Activated CD8-positive, alpha-beta memory T cell treated with anti-CD3 and anti-CD28 coated beads for 1 hour (primary cell): ENCODE results near the gene PHYH.
"Not testable (repeated sequence)": the region's sequence is repeated elsewhere in the genome, so short reads cannot be mapped to it uniquely, and the experiment has no call there.

Source experiments
- DNase-seq, 2 donors: peaks; one replicate each; pipeline ENCODE4 v3.0.0-alpha.2; 2020; ENCODE audit warnings: low read depth in 1 of 2; ENCODE audit errors: extremely low read depth in 1 of 2

The PHYH gene

DNA sequence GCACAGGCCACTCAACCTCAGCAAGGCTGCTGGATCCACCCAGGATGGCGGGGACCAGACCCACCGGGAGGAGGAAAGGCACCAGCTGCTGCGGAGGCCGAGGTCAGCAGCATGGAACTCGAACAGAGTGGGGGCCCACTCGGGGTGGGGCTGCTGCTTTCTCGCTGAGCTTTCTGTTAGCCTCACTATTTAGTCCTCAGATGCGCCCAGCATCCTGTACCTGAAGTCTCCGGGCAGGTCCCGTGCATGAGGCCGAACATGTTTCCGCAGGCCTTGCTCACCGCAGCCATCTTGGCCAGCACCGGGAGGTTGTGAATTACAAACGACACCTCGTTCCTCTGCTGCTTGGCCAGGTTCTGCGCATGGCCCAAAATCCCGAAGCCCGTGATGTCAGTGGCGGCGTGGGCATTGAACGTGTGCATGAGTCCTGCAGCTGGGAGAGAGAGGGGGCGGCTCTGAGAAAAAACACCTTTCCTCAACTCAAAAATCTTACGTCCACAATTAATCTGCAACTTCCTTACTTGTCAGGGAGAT, 22.8 kb upstream of the PHYH start:
- DNase-seq: no peak

DNA sequence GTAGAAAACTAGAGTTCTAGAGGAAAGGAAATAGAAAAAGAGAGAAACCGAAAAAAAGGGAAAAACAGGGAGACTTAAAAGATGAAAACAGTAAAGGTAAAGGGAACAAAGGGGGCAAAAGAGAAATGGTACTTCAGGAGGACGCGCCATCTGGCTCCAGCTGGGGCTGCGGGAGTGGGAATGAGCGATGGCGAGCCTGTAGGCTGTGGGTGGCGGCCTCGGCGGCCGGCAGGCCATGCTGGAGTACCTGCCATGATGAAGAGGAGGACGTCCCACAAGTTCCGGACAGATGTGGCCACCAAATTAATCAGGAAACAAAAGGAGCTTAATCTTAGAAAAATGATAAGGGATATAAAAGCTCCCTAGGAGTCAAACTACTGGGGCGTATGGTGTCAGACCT, 21.7 kb upstream of the PHYH start:
- DNase-seq: no peak

DNA sequence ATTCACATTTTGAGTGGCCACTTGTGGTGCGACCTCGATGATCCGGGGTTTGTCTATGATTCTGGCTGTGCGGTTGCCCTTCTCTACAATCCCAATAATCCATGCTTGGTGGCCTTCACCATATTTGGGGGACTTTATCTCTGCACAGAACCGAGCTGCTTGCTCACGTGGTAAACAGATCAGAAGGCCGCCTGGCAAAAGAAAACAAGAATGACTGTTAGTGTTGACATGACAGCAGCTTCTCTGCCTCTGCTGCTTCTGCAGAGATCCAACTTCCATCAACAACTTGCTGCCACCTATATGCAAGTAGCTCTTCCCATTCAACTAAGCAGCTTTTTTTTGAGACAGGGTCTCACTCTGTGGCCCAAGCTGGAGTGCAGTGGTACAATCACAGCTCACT, 19.3 kb upstream of the PHYH start:
- no peak for DNase-seq

DNA sequence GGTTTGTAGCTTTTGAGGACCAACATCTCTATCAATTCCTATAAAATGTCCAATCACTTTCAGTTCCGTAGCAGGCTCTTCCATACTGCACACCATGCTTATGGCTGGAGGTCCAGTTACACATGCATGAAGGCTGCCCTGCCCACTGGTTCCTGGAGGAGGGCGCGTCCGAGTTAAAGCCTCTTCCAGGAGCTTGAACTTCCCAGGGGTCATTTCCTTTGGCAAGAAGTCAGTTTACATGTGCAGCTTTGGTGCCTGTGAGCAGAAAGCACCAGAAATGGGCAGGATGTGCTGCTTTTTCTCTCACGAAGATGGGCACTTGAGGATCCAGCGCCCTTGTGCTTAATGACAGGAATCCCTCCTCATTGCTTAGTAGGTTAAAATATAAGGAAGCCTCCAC, 17.6 kb upstream of the PHYH start:
- DNase-seq: no peak

DNA sequence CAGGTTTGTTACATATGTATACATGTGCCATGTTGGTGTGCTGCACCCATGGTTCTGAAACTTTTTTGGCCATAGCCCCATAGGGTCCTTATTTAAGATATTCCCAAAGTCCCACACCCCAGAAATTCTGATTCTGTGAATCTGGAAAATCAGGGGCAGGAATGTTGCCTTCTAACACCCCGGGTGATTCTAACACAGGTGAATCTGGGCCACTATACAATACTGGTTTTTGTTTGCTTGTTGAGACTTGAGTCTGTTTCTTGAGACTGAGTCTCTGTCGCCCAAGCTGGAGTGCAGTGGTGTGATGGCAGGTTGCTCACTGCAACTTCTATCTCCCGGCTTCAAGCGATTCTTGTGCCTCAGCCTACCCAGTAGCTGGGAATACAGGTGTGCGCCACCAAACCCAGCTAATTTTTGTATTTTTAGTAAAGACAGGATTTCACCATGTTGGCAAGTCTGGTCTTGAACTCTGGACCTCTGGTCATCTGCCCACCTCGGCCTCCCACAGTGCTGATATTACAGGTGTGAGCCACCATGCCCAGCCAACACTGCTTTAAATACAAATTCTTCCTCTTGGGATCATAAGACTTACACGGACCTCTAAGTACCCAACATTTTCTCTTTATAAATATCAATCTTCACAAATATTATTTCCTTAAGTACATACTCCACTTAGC, 16.9 kb upstream of the PHYH start:
- DNase-seq: no peak

DNA sequence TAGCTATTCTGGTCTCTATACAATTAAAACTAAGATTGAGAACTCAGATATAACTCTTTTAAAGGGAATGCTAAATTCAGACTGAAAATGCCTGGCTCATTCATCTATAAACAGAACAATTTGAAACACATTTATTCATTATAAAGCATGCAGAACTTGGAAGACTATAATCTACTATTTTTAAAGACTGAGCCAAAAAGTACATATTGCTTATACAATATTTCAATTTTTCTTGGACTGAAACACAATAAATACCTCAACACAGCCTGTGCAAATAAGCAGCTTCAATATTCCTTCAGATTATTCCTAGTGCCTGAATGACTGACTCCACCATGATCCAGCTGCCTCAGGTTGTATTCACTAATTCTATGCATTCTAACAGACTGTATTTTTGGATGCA, 15.5 kb upstream of the PHYH start:
- no peak for DNase-seq

DNA sequence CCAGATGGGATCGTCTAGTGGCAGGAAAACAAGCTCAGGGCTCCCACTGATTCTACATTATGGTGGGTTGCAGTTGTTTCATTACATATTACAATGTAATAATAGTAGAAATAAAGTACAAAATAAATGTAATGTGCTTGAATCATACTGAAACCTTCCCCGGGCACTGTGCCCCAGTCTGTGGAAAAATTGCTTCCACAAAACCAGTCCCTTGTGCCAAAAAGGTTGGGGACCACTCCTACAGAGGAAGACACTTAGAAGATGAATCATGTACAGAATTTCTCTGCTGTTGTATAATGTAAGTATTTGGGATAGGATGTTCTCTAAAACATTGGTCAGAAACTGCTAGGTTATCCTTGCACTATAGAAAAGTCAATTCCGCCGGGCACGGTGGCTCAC, 11.3 kb upstream of the PHYH start:
- no peak for DNase-seq

DNA sequence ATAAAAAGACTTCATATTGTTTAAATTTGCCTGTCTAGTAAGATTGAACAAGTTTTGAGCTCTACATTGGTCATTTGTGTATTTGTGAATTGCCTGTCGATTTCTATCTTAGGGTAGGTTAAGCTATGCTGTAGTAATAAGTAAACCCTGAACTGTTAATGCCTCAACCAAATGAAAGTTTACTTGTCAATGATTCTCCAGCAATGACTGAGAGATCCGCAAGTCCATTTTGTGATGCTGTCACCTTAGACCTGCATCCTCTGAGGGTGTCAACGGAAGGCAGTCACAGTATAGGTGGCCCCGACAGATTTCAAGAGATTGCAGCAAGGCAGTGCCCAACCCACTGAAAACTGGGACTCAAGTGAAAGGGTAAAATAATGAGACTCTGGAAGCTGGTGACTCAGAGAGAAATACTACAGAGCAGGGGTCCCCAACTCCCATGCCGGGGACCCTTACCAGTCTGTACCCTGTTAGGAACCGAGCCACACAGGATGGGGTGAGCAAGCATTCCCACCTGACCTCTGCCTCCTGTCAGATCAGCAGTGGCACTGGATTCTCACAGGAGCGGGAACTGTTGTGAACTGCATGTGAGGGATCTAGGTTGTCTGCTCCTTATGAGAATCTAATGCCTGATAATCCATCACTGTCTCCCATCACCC, 10.8 kb upstream of the PHYH start:
- DNase-seq: no peak

DNA sequence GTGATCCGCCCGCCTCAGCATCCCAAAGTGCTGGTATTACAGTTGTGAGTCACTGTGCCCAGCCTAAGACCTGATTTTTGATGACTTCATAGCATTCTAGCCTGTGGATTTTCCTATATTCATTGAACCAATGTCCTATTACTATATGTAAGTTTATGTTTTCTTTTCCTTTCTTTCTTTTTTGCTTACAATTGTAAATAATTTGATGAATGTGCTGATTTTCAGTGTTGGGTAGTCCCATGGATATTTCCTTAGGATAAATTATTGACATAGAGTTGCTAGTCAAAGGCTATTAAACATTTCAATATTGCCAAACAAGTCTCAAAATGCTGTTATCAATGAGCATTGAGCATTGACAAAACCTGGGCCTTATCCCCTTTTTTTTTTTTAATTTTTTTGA, 9.9 kb upstream of the PHYH start:
- no peak for DNase-seq

DNA sequence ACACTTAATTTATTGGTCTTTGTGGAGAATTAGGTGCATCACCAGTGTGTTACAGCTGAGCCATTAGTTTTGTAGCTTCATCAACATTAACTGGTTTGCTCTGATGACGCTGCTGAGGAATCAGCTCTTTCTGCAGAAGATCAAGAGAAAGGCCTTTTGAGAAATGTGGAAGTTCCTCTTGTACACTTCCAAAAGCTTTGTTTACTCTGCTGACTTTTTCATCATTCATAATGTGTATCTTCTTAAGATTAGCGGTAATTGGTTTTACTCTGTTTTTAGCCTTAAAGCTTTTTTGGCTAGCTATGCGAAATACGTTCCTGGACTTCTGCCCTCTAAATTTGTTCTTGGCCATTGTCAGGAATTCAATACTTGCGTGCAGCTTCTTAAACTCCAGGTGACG, 8.2 kb upstream of the PHYH start:
- no peak for DNase-seq

DNA sequence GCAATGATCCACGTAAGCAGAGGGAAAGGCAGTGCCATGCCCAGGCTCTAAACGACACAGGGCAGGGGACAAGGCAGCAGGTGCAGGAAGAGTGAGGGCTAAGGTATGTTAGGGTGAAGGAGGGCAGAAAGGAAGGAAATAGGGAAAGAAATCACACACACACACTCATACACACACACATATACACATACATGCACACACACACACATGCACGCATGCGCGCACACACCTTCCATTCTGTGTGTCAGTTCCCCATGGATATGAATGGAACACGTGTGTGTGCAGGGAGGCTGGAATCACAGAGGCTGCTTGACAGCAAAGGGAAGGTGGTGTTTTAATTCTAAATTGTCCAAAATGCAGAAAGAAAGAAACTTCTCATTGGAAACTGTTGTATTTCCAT, 6.2 kb upstream of the PHYH start:
- DNase-seq: no peak

DNA sequence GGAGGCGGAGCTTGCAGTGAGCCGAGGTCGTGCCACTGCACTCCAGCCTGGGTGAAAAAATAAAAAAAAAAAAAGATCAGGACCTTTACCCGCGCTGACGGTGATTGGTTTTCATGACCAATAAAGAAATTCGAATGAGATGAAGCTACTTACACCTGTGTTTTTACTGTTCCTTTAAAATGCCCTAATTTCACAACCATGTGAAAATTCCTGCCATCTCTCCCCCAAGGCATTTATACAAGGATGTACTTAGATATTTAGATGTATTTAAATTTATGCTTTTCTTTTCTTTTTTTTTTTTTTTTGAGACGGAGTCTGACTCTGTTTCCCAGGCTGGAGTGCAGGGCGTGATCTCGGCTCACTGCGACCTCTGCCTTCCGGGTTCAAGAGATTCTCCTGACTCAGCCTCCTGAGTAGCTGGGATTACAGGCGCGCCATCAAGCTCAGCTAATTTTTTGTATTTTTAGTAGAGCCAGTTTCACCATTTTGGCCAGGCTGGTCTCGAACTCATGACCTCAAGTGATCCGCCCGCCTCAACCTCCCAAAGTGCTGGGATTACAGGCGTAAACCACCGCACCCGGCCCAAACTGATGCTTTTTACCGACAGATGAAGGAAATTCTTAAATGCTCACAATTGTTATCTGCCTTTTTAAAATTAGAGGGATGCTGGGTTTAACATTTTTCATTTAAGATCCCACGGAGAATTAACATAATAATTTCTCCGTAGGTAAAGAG, 3.1 kb upstream of the PHYH start:
- DNase-seq: no peak

DNA sequence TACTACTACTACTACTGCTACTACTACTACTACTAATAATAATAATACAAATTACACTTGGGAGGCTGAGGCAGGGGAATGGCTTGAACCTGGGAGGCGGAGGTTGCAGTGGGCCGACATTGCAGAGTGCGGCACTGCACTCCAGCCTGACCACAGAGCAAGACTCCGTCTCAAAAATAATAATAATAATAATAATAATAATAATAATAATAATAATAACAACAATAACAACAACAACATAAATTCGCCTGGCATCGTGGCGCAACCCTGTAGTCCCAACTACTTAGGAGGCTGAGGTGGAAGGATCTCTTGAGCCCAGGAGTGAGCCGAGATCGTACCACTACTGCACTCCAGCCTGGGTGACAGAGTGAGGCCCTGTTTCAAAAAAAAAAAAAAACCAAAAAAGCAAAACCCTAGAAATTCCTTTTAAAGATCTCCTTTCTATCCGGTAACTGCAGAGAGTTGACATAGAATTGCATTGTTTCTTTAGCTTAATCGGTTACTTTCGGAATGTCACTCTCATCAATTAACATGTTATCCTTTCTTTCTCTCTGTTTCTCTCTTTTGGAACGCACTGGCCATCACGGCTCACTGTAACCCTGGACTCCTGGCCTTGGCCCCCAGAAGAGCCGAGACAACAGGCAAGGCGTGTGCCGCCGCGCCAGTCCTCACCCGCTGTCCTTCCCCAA, 972 bp downstream of the PHYH start:
- no peak for DNase-seq

DNA sequence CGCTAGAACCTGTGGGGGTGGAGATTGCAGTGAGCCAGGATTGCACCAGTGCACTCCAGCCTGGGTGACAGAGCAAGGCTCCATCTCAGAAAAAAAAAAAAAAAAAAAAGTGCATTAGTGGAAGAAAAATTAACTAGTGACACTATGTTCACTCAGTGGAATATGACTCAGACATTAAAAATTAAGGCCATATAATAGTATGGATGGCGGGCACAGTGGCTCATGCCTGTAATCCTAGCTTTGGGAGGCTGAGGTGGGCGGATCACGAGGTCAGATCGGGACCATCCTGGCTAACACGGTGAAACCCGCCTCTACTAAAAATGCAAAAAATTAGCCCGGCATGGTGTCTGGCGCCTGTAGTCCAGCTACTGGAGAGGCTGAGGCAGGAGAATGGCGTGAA, 3.4 kb downstream of the PHYH start:
- no peak for DNase-seq

DNA sequence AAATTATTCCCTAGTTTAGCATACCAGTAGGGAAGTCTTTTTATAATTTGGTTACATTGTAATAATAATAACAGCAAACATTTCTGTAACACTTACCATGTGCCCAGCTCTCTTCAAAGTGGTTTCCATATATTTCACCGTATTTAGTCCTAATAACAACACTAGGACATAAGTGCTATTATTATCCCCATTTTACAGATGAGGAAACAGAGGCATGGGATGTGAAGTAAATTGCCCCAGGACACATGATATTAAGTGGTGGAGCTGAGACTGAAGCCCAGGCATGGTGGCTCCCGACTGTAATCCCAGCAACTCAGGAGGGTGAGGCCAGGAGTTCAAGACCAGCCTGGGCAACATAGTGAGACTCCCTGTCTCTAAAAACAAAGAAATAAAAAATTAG, 5.1 kb downstream of the PHYH start:
- no peak for DNase-seq

DNA sequence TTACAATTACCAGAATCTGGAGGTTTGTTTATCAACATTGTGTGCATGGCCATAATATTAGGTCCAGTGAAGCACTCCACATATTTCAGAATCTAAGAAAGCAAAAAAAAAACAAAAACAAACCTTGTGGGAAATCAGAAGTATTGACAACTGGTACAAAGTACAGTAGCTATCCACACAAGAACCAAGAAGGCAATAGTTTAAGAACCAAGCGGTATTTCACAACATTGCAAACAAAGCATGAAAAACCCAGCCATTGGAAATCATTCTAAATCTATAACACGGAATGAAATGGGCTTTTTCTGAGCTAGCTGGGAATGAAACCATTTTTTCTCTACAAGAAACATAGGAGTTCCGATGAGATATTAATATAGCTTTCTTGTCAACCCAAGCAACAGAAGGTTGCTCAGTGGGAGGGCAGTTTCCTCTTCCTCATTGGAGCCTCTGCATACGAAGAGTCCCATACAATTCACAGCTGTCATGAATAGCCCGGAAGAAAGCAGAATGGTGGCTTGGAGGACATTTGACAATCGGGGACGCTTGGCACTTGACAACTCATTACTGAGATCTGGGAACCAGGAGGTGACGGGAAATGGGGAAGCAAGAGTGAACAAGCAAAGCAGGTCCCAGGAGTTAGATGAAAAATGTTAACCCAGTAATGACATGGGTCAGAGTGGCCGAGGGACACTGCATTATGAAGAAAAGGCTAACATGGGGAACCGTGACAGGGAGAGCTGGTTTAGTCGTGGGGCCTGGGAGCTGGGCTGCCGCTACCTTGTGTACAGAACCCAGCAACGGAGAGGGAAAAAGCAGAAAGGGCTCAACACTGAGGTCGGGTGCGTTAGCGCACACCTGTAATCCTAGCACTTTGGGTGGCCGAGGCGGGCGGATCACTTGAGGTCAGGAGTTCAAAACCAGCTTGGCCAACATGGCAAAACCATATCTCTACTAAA, 7.8 kb downstream of the PHYH start:
- DNase-seq: no peak

DNA sequence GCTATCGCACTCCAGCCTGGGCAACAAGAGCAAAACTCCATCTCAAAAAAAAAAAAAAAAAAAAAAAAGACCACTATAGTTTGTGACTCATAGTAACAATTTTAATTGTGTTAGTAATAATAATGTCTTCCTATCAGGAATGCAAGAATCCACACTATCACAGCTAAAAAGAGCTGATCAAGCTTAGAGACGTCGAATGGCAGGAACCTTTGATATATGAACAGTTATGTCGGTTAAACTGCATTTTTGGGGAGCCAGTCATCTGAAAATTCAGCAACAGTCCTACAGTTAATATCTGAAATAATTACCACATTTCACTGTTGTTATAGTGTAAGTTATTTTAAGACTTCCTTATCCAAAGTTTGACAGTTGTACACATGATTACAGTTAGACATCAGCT, 8.8 kb downstream of the PHYH start:
- DNase-seq: no peak

DNA sequence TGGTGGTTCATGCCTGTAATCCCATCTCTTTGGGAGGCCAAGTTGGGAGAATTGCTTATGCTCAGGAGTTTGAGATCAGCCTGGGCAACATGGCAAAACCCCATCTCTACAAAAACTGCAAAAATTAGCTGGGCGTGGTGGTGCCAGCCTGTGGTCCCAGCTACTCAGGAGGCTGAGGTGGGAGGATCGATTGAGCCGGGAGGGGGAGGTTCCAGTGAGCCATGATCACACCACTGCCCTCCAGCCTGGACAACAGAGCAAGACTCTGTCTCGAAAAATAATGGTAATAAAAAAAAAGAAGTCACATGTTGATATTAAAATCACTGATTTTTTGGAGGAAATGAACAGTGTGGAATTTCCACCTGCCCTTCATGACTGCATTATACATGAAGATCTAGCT, 15.8 kb downstream of the PHYH start:
- DNase-seq: no peak

DNA sequence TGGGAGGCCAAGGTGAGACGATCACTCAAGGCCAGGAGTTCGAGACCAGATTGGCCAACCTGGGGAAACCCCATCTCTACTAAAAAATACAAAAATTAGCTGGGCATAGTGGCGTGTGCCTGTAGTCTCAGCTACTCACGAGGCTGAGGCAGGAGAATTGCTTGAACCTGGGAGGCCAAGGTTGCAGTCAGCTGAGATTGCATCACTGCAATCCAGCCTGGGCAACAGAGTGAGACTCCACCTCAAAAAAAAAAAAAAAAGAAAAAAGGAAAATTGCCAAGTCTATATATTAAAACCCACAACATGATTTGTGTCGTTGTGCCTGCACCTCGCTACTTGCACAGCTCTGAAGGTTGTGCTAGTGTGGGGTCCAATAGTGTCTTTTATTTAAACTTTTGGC, 17.5 kb downstream of the PHYH start:
- DNase-seq: not testable (repeated sequence)

DNA sequence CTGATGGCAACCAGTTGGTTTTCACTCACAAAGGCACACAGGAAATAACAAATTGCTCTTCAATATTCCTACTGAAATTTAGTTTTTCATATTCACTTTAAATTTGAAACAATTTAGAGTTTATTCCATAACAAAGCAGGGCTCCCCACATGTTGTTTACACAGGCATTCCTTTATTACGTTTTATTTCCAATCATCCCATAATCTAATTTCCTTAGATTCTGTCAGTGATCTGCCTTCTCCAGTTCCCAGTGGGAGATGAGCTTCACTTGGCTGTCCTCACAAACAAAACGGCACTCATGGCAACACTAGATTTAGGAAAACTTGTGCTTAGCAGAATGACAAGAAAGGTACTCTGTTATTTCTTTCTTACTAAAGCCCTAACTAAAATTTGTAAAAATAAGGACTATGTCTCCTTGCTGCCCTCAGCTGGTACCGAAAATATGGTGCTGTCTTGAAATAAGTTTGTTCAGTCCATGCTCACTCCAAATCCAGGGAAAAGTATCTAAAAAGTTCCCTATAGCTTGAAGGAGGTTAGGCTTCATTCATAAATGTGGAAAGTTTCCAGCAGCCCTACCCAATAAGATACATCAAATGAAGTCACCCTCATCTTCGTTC, 23.0 kb downstream of the PHYH start:
- no peak for DNase-seq
